DND-41 (cell line): ENCODE measurements around the gene NRP1.

Source experiments
- EZH2 ChIP-seq: IDR thresholded peaks from 3 replicates; pipeline ENCODE4 v1.6.1; 2012; ENCODE audit warnings: borderline replicate concordance, low read depth, mild to moderate bottlenecking, moderate library complexity, low read length, inconsistent platforms; ENCODE audit not compliant: severe bottlenecking
- TF ChIP-seq, protein P1 (sequence below): IDR thresholded peaks from 2 replicates; pipeline ENCODE4 v1.5.1; 2012; ENCODE audit warnings: borderline replicate concordance, low read length, moderate library complexity, mild to moderate bottlenecking; ENCODE audit not compliant: poor library complexity, severe bottlenecking; ENCODE audit errors: extremely low read depth

DNA sequence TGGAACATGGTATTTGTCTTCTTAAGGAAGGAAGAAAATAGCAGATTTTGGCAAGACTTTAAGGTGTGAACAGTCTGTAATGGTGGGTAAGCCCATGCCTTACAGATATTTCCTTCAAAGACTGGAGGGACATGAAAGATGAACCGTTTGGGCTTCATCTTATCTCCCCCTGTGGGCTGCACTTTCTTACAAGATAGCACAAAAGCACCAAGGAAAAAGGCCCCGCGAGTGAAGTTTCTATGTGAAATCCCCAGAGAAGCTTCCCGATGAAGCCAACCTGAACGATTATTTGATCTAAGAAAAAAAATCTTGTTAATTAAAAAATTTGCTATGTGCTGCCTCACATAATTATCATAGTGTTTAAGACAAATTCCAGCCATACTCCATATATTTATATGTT lies 91.5 kb downstream of the NRP1 start:
- TF ChIP-seq, protein P1, sequence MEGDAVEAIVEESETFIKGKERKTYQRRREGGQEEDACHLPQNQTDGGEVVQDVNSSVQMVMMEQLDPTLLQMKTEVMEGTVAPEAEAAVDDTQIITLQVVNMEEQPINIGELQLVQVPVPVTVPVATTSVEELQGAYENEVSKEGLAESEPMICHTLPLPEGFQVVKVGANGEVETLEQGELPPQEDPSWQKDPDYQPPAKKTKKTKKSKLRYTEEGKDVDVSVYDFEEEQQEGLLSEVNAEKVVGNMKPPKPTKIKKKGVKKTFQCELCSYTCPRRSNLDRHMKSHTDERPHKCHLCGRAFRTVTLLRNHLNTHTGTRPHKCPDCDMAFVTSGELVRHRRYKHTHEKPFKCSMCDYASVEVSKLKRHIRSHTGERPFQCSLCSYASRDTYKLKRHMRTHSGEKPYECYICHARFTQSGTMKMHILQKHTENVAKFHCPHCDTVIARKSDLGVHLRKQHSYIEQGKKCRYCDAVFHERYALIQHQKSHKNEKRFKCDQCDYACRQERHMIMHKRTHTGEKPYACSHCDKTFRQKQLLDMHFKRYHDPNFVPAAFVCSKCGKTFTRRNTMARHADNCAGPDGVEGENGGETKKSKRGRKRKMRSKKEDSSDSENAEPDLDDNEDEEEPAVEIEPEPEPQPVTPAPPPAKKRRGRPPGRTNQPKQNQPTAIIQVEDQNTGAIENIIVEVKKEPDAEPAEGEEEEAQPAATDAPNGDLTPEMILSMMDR: no peak
- no peak for TF ChIP-seq EZH2
